HG03457 (cell line): ENCODE measurements around the gene DLEU7.

Source experiments
- ATAC-seq: cut with Tn5 transposase; IDR thresholded peaks from one replicate; pipeline ENCODE4 v1.9.1; 2021; ENCODE audit warnings: moderate number of reproducible peaks; ENCODE audit not compliant: unreplicated experiment

The DLEU7 gene

GRCh38 chr13:50844084-50844875 lies 788 bp upstream of the DLEU7 start:
- ATAC-seq = no peak

- ATAC-seq = no peak
These were observed 569 bp downstream of the DLEU7 start for GRCh38 chr13:50842990-50843256.

GRCh38 chr13:50842251-50842989 lies 1.1 kb downstream of the DLEU7 start:
- ATAC-seq = no peak

- no peak for ATAC-seq
These were observed 1.7 kb downstream of the DLEU7 start for GRCh38 chr13:50841786-50842185.

GRCh38 chr13:50840284-50840683 lies 3.2 kb downstream of the DLEU7 start:
- ATAC-seq = no peak

- ATAC-seq = no peak
These were observed 3.7 kb downstream of the DLEU7 start for GRCh38 chr13:50839828-50840227.

GRCh38 chr13:50838701-50839100 lies 4.8 kb downstream of the DLEU7 start:
- ATAC-seq = no peak

- ATAC-seq = no peak
These were observed 5.5 kb downstream of the DLEU7 start for GRCh38 chr13:50838031-50838430.

- ATAC-seq = no peak
These were observed 12.0 kb downstream of the DLEU7 start for GRCh38 chr13:50831512-50831911.

GRCh38 chr13:50829896-50830295 lies 13.6 kb downstream of the DLEU7 start:
- ATAC-seq = no peak

- no peak for ATAC-seq
These were observed 14.3 kb downstream of the DLEU7 start for GRCh38 chr13:50829226-50829625.

- no peak for ATAC-seq
These were observed 17.5 kb downstream of the DLEU7 start for GRCh38 chr13:50826035-50826434.

- no peak for ATAC-seq
These were observed 31.2 kb downstream of the DLEU7 start for GRCh38 chr13:50812242-50812641.

GRCh38 chr13:50810998-50811397 lies 32.5 kb downstream of the DLEU7 start:
- ATAC-seq = peak; percentile 79

- ATAC-seq = no peak
These were observed 33.0 kb downstream of the DLEU7 start for GRCh38 chr13:50810468-50810867.

- no peak for ATAC-seq
These were observed 34.1 kb downstream of the DLEU7 start for GRCh38 chr13:50809133-50810090.

- no peak for ATAC-seq
These were observed 37.7 kb downstream of the DLEU7 start for GRCh38 chr13:50805805-50806204.

GRCh38 chr13:50801087-50801931 lies 42.2 kb downstream of the DLEU7 start:
- peak; percentile 79 for ATAC-seq

GRCh38 chr13:50800091-50800739 lies 43.3 kb downstream of the DLEU7 start:
- no peak for ATAC-seq

GRCh38 chr13:50798923-50799322 lies 44.6 kb downstream of the DLEU7 start:
- no peak for ATAC-seq
